Measurements from ENCODE around the gene TDG. TPM values are rescaled to one million over a fixed set of nuclear protein-coding genes. Genes with fewer than 3 reads are reported as not detected.

The TDG gene
- total and polyA plus RNA-seq, 2 donors (not counting 3 experiments of a cell fraction or from before 2014, with no cell fraction given) = 17.6 to 36.8 TPM

DNA sequence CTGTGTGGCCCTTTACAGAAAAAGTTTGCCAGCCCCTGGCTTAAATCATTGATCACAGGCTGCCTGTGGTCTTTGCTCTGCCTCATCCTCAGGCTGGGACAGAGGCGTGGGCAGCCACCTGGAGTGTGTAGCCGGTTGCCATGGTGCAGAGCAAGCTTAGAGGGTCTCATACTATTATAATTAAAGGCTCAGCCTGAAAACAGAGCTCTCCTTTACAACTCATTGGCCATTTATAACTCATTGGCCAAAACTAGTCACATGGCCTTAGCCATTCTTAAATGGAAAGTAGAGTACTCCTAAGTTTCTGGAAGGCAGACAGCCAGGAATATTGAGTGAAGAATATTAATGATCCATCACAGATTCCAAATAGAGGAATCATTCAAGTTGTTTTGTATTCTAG is 32.4 kb upstream of the TDG start:
- H3K9ac ChIP-seq (replicated peaks; ENCODE audit: extremely low read depth, insufficient read depth, low read length) = no peak overlapping the region
- TF ChIP-seq, protein P1, sequence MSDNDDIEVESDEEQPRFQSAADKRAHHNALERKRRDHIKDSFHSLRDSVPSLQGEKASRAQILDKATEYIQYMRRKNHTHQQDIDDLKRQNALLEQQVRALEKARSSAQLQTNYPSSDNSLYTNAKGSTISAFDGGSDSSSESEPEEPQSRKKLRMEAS (IDR thresholded peaks at IDR 0.05; ENCODE audit: insufficient read depth, insufficient read length) = no peak
- no peak for TF ChIP-seq POLR2AphosphoS5 (IDR thresholded peaks at IDR 0.05; ENCODE audit: insufficient read depth, low read depth, low read length)
- no peak for TF ChIP-seq JUN (IDR thresholded peaks at IDR 0.05; ENCODE audit: borderline replicate concordance, insufficient read depth, insufficient read length, low read depth)
- no peak for TF ChIP-seq MYC (IDR thresholded peaks at IDR 0.05; ENCODE audit: low read depth, low read length)
- H4K20me1 ChIP-seq (replicated peaks; ENCODE audit: control insufficient read depth, extremely low read depth, insufficient read depth, low read length) = peaks cover 4% of the 10 kb centered on the region
- no peak overlapping the region for H3K27ac ChIP-seq (ENCODE audit: insufficient read depth, low read depth, low read length)
- intact Hi-C loops (cut with micrococcal nuclease) (no loop called here), dilution Hi-C loops (cut with MboI; ENCODE audit: extremely low pct_ligation_motif_present, low sequenced_read_pairs) (no loop called here)
- no peaks in the 10 kb centered on the region for H3K9me3 ChIP-seq (replicated peaks; ENCODE audit: control insufficient read depth, insufficient read depth, low read length)
- H3K4me2 ChIP-seq (ENCODE audit: insufficient read depth, low read length) = peak overlapping the region; percentile 95
- no peak overlapping the region for H3K4me3 ChIP-seq (replicated peaks in 1 of 3; ENCODE audit: insufficient read depth in 1 of 3, low read depth in 1 of 3, low read length in 3 of 3)
- peaks cover 66% of the 10 kb centered on the region for H3K79me2 ChIP-seq (ENCODE audit: control insufficient read depth, insufficient read depth, low read length)
- BruUV-seq (replicated peaks) = no TSS peak
- DNase-seq (ENCODE audit: low read depth, low spot score) = no peak
- H2AFZ ChIP-seq (ENCODE audit: low read depth, low read length) = no peak overlapping the region
- POLR2A ChIA-PET = no interaction called here
- H3K9me1 ChIP-seq (replicated peaks; ENCODE audit: control insufficient read depth, extremely low read depth, insufficient read depth, low read length) = no peaks in the 10 kb centered on the region
- H3K36me3 ChIP-seq (ENCODE audit: control insufficient read depth in 2 of 2, extremely low read depth in 1 of 2, insufficient read depth in 2 of 2, low read length in 2 of 2) = peaks cover 24 to 28% of the 10 kb centered on the region in 2 experiments
- CTCF ChIA-PET = interaction anchor here (1.5 kb wide), 1 partner anchor 162 kb away, joined by 4 read pairs; no protein-coding TSS in a partner anchor
- no peak for FAIRE-seq
- peaks cover 35% of the 10 kb centered on the region for H3K4me1 ChIP-seq (ENCODE audit: control insufficient read depth, extremely low read depth, insufficient read depth, low read length)
- H3K27me3 ChIP-seq (ENCODE audit: control insufficient read depth in 2 of 2, insufficient read depth in 2 of 2, low read length in 2 of 2) = no peaks in the 10 kb centered on the region

GRCh38 chr12:103936679-103937078 is 29.0 kb upstream of the TDG start:
- Histone ChIP-seq H3K4me3 (replicated peaks in 1 of 3; ENCODE audit: insufficient read depth in 1 of 3, low read depth in 1 of 3, low read length in 3 of 3) (no peak overlapping the region), H3K9me3 (replicated peaks; ENCODE audit: control insufficient read depth, insufficient read depth, low read length) (no peaks in the 10 kb centered on the region), H3K36me3 (ENCODE audit: control insufficient read depth in 2 of 2, extremely low read depth in 1 of 2, insufficient read depth in 2 of 2, low read length in 2 of 2) (peaks cover 32 to 57% of the 10 kb centered on the region in 2 experiments), H3K4me2 (ENCODE audit: insufficient read depth, low read length) (no peak overlapping the region), H4K20me1 (replicated peaks; ENCODE audit: control insufficient read depth, extremely low read depth, insufficient read depth, low read length) (peaks cover 4% of the 10 kb centered on the region), H3K27me3 (ENCODE audit: control insufficient read depth in 2 of 2, insufficient read depth in 2 of 2, low read length in 2 of 2) (no peaks in the 10 kb centered on the region), H2AFZ (ENCODE audit: low read depth, low read length) (no peak overlapping the region), H3K9me1 (replicated peaks; ENCODE audit: control insufficient read depth, extremely low read depth, insufficient read depth, low read length) (no peaks in the 10 kb centered on the region), H3K4me1 (ENCODE audit: control insufficient read depth, extremely low read depth, insufficient read depth, low read length) (peaks cover 27% of the 10 kb centered on the region), H3K79me2 (ENCODE audit: control insufficient read depth, insufficient read depth, low read length) (peaks cover 60% of the 10 kb centered on the region), H3K27ac (ENCODE audit: insufficient read depth, low read depth, low read length) (no peak overlapping the region), H3K9ac (replicated peaks; ENCODE audit: extremely low read depth, insufficient read depth, low read length) (no peak overlapping the region)
- CTCF ChIA-PET = interaction anchor here (0.7 kb wide), 1 partner anchor 172 kb away, joined by 5 read pairs; no protein-coding TSS in a partner anchor
- BruUV-seq (replicated peaks) = no TSS peak
- no peak for TF ChIP-seq FOS (IDR thresholded peaks at IDR 0.05; ENCODE audit: borderline replicate concordance, insufficient read depth, low read length)
- no peak for TF ChIP-seq POLR2A (IDR thresholded peaks at IDR 0.05; ENCODE audit: low read depth, low read length)
- no peak for TF ChIP-seq JUN (IDR thresholded peaks at IDR 0.05; ENCODE audit: borderline replicate concordance, insufficient read depth, insufficient read length, low read depth)
- TF ChIP-seq EZH2 (IDR thresholded peaks at IDR 0.05; ENCODE audit: borderline replicate concordance, low read depth, low read length, severe bottlenecking) = no peak
- dilution Hi-C loops (cut with MboI; ENCODE audit: extremely low pct_ligation_motif_present, low sequenced_read_pairs) (no loop called here), intact Hi-C loops (cut with micrococcal nuclease) (no loop called here)
- POLR2A ChIA-PET = interaction anchor here (0.7 kb wide), 1 partner anchor 347 kb away, joined by 6 read pairs; no protein-coding TSS in a partner anchor
- FAIRE-seq (no peak), DNase-seq (ENCODE audit: low read depth, low spot score) (no peak)

All from endothelial cell of umbilical vein (primary cell).